Sigmoid colon (tissue), 3 donors: ENCODE data around the gene OBSL1.

Experiments
- POLR2A ChIP-seq, 2 donors: fragments of 450-650 bp; IDR thresholded peaks; one replicate each; pipeline ENCODE4 v1.6.1; 2016; ENCODE audit warnings: antibody characterized with exemption in 2 of 2, mild to moderate bottlenecking in 2 of 2, moderate library complexity in 2 of 2
- TF ChIP-seq, protein P1 (sequence below), 4 experiments: fragments of 450-650 bp in 3 of 4; fragments of 200-600 bp in 1 of 4; IDR thresholded peaks; one replicate each; pipeline ENCODE4 v1.5.1; 2016 to 2019; ENCODE audit warnings: antibody characterized with exemption in 4 of 4, mild to moderate bottlenecking in 3 of 4, moderate library complexity in 2 of 4

DNA sequence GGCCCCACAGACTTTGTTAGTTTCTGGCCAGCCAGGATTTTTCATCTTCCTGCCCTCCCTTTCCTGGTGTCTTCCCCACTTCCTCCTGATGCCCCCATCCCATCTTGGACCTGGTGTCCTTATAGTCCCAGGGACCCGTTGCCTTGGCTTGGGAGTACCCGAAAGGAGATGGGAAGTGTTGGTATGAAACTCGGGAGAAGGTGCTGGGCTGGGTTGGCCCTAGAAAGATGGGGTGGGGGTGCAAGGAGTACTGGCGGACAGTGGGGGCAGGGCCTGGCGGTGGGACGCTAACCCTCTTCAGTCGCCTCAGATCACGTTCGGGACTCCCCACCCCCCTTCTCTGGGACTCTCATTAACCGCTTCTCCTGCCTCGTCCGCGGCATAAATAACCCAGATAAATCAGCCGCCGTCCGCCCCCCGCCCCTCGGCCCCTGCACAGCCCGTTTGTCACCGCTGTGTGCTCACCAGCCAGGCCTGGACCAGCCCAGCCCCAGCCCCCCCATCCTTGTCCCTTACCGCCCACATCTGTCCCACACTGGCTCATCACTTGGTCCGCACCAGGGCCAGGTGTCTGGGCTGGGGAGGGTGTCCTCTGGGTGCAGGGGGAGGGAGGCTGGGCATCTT is 60.7 kb downstream of the OBSL1 start:
- TF ChIP-seq, protein P1, sequence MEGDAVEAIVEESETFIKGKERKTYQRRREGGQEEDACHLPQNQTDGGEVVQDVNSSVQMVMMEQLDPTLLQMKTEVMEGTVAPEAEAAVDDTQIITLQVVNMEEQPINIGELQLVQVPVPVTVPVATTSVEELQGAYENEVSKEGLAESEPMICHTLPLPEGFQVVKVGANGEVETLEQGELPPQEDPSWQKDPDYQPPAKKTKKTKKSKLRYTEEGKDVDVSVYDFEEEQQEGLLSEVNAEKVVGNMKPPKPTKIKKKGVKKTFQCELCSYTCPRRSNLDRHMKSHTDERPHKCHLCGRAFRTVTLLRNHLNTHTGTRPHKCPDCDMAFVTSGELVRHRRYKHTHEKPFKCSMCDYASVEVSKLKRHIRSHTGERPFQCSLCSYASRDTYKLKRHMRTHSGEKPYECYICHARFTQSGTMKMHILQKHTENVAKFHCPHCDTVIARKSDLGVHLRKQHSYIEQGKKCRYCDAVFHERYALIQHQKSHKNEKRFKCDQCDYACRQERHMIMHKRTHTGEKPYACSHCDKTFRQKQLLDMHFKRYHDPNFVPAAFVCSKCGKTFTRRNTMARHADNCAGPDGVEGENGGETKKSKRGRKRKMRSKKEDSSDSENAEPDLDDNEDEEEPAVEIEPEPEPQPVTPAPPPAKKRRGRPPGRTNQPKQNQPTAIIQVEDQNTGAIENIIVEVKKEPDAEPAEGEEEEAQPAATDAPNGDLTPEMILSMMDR (IDR thresholded peaks at IDR 0.05): no peak
- TF ChIP-seq POLR2A (IDR thresholded peaks at IDR 0.05): no peak
